ENCODE measurements around the gene ZFP3.

ZFP3 gene

GRCh38 chr17:5043524-5043923, 34.7 kb upstream of the ZFP3 start:
- H3K27me3 ChIP-seq (replicated peaks; ENCODE audit: control insufficient read depth, insufficient read depth, low read length, poor library complexity, severe bottlenecking) = no peaks in the 10 kb centered on the region
- peaks cover 35% of the 10 kb centered on the region for H3K4me1 ChIP-seq (ENCODE audit: control insufficient read depth, insufficient read depth, low read length, poor library complexity, severe bottlenecking)
- no peaks in the 10 kb centered on the region for H3K36me3 ChIP-seq (ENCODE audit: control insufficient read depth, insufficient read depth, low read length)
- H3K4me3 ChIP-seq (ENCODE audit: insufficient read depth, low read depth, low read length, poor library complexity, severe bottlenecking) = no peak overlapping the region
- no peak overlapping the region for H3K27ac ChIP-seq (ENCODE audit: insufficient read depth, low read length, poor library complexity, severe bottlenecking)
- DNase-seq = no peak
- no peaks in the 10 kb centered on the region for H3K9me3 ChIP-seq (ENCODE audit: control insufficient read depth, low read length)

GRCh38 chr17:5044630-5045029, 33.6 kb upstream of the ZFP3 start:
- Histone ChIP-seq H3K4me3 (ENCODE audit: insufficient read depth, low read depth, low read length, poor library complexity, severe bottlenecking) (no peak overlapping the region), H3K27ac (ENCODE audit: insufficient read depth, low read length, poor library complexity, severe bottlenecking) (no peak overlapping the region), H3K9me3 (ENCODE audit: control insufficient read depth, low read length) (no peaks in the 10 kb centered on the region), H3K4me1 (ENCODE audit: control insufficient read depth, insufficient read depth, low read length, poor library complexity, severe bottlenecking) (peaks cover 45% of the 10 kb centered on the region), H3K36me3 (ENCODE audit: control insufficient read depth, insufficient read depth, low read length) (no peaks in the 10 kb centered on the region), H3K27me3 (replicated peaks; ENCODE audit: control insufficient read depth, insufficient read depth, low read length, poor library complexity, severe bottlenecking) (no peaks in the 10 kb centered on the region)
- no peak for DNase-seq

DNA sequence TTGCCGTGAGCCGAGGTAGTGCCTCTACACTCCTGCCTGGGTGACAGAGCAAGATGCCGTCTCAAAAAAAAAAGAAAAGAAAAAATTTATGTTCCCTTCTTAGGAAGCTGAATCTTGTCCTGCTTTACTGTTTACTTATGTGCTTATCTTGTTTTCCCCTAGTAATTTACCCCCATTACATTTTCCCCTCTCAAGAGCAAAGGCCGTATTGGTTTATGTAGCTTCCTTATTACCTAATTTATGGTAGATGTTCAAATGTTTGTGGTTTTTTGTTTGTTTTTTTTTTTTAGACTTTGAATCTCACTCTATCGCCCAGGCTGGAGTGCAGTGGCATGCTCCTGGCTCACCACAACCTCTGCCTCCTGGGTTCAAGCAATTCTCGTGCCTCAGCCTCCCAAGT, 32.8 kb upstream of the ZFP3 start:
- no peak overlapping the region for H3K4me3 ChIP-seq (ENCODE audit: insufficient read depth, low read depth, low read length, poor library complexity, severe bottlenecking)

DNA sequence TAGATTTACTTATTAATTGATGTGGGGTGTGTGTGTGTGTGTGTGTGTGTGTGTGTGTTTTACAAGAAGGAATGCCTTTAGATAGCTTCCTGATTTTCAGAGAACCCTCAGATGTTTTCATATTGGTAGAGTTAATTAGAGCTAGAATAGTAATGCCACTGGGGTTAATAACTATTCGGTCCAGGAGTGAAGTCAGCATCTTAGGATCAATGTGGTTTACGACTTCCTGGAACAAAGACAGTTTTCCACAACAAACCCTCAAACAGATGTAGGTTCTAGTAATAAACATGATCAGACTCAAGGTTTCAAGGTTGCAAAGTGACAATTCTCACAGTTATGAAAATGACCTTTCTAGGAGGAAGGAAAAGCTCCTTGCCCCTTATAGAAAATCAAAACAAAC, 30.8 kb upstream of the ZFP3 start:
- Histone ChIP-seq H3K4me1 (ENCODE audit: control insufficient read depth, insufficient read depth, low read length, poor library complexity, severe bottlenecking) (peaks cover 44% of the 10 kb centered on the region), H3K36me3 (ENCODE audit: control insufficient read depth, insufficient read depth, low read length) (no peaks in the 10 kb centered on the region), H3K9me3 (ENCODE audit: control insufficient read depth, low read length) (no peaks in the 10 kb centered on the region), H3K27ac (ENCODE audit: insufficient read depth, low read length, poor library complexity, severe bottlenecking) (peak overlapping the region; percentile 1), H3K27me3 (replicated peaks; ENCODE audit: control insufficient read depth, insufficient read depth, low read length, poor library complexity, severe bottlenecking) (no peaks in the 10 kb centered on the region), H3K4me3 (ENCODE audit: insufficient read depth, low read depth, low read length, poor library complexity, severe bottlenecking) (peak overlapping the region; percentile 29)
- no peak for DNase-seq

More for the DNA sequence above, 32.8 kb upstream of the ZFP3 start:
- Histone ChIP-seq H3K36me3 (ENCODE audit: control insufficient read depth, insufficient read depth, low read length) (no peaks in the 10 kb centered on the region), H3K27ac (ENCODE audit: insufficient read depth, low read length, poor library complexity, severe bottlenecking) (no peak overlapping the region), H3K9me3 (ENCODE audit: control insufficient read depth, low read length) (no peaks in the 10 kb centered on the region), H3K27me3 (replicated peaks; ENCODE audit: control insufficient read depth, insufficient read depth, low read length, poor library complexity, severe bottlenecking) (no peaks in the 10 kb centered on the region), H3K4me1 (ENCODE audit: control insufficient read depth, insufficient read depth, low read length, poor library complexity, severe bottlenecking) (peaks cover 50% of the 10 kb centered on the region)
- no peak for DNase-seq

DNA sequence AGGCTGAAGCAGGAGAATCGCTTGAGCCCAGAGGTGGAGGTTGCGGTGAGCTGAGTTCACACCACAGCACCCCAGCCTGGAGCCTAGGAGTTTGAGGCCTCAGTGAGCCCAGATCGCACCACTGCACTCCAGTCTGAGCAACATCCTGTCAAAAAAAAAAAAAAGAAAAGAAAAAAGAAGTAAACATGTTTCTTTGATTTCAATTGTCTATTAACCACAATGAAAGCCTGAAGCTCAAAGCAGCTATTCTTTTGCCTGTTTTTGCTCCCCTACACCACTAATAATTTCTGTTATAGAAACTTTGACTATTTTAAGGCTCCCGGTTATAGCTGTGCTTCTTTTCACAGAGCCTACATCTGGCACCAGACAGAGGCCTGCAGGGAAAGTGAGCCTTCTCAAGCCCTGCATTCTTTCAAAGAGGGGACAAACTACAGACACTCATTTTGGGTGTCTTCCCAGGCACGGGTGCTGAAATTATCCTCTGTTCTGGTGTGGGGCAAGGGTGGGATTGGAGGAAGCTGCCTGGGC, 28.9 kb upstream of the ZFP3 start:
- no peaks in the 10 kb centered on the region for H3K9me3 ChIP-seq (ENCODE audit: control insufficient read depth, low read length)
- DNase-seq = peak; percentile 63 to 79 (median 69)
- H3K36me3 ChIP-seq (ENCODE audit: control insufficient read depth, insufficient read depth, low read length) = no peaks in the 10 kb centered on the region
- no peaks in the 10 kb centered on the region for H3K27me3 ChIP-seq (replicated peaks; ENCODE audit: control insufficient read depth, insufficient read depth, low read length, poor library complexity, severe bottlenecking)
- H3K4me1 ChIP-seq (ENCODE audit: control insufficient read depth, insufficient read depth, low read length, poor library complexity, severe bottlenecking) = peaks cover 38% of the 10 kb centered on the region
- peak overlapping the region; percentile 67 for H3K27ac ChIP-seq (ENCODE audit: insufficient read depth, low read length, poor library complexity, severe bottlenecking)
- peak overlapping the region; percentile 19 for H3K4me3 ChIP-seq (ENCODE audit: insufficient read depth, low read depth, low read length, poor library complexity, severe bottlenecking)

GRCh38 chr17:5050278-5050677, 28.0 kb upstream of the ZFP3 start:
- DNase-seq = no peak
- no peaks in the 10 kb centered on the region for H3K36me3 ChIP-seq (ENCODE audit: control insufficient read depth, insufficient read depth, low read length)
- H3K27ac ChIP-seq (ENCODE audit: insufficient read depth, low read length, poor library complexity, severe bottlenecking) = no peak overlapping the region
- H3K27me3 ChIP-seq (replicated peaks; ENCODE audit: control insufficient read depth, insufficient read depth, low read length, poor library complexity, severe bottlenecking) = no peaks in the 10 kb centered on the region
- no peak overlapping the region for H3K4me3 ChIP-seq (ENCODE audit: insufficient read depth, low read depth, low read length, poor library complexity, severe bottlenecking)
- no peaks in the 10 kb centered on the region for H3K9me3 ChIP-seq (ENCODE audit: control insufficient read depth, low read length)
- H3K4me1 ChIP-seq (ENCODE audit: control insufficient read depth, insufficient read depth, low read length, poor library complexity, severe bottlenecking) = peaks cover 31% of the 10 kb centered on the region

DNA sequence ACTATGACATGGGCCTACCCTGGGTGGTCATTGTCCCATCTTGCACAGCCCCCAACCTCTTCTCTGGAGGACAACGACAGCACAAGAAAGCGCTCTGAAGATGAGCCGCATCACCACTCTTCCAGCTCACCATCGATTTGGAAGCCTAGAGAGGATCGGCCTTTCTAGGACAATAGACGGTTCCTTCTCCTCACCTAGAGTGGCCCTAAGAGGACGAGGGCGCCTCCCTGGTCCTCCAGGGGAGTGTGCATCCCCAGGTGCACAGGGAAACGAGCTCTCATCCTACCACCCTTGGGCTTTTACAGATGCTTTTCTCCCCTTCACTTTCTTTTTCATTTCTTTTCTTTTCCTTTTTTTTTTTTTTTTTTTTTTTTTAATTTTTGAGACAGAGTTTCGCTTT, 22.7 kb upstream of the ZFP3 start:
- no peaks in the 10 kb centered on the region for H3K9me3 ChIP-seq (ENCODE audit: control insufficient read depth, low read length)
- no peaks in the 10 kb centered on the region for H3K4me1 ChIP-seq (ENCODE audit: control insufficient read depth, insufficient read depth, low read length, poor library complexity, severe bottlenecking)

GRCh38 chr17:5065227-5065744, 13.0 kb upstream of the ZFP3 start:
- no peaks in the 10 kb centered on the region for H3K27me3 ChIP-seq (replicated peaks; ENCODE audit: control insufficient read depth, insufficient read depth, low read length, poor library complexity, severe bottlenecking)
- no peak overlapping the region for H3K27ac ChIP-seq (ENCODE audit: insufficient read depth, low read length, poor library complexity, severe bottlenecking)
- DNase-seq = no peak
- no peaks in the 10 kb centered on the region for H3K36me3 ChIP-seq (ENCODE audit: control insufficient read depth, insufficient read depth, low read length)
- no peak overlapping the region for H3K4me3 ChIP-seq (ENCODE audit: insufficient read depth, low read depth, low read length, poor library complexity, severe bottlenecking)
- no peaks in the 10 kb centered on the region for H3K9me3 ChIP-seq (ENCODE audit: control insufficient read depth, low read length)
- H3K4me1 ChIP-seq (ENCODE audit: control insufficient read depth, insufficient read depth, low read length, poor library complexity, severe bottlenecking) = peaks cover 4% of the 10 kb centered on the region

More for the DNA sequence above, 22.7 kb upstream of the ZFP3 start:
- Histone ChIP-seq H3K27ac (ENCODE audit: insufficient read depth, low read length, poor library complexity, severe bottlenecking) (no peak overlapping the region), H3K27me3 (replicated peaks; ENCODE audit: control insufficient read depth, insufficient read depth, low read length, poor library complexity, severe bottlenecking) (no peaks in the 10 kb centered on the region), H3K36me3 (ENCODE audit: control insufficient read depth, insufficient read depth, low read length) (no peaks in the 10 kb centered on the region), H3K4me3 (ENCODE audit: insufficient read depth, low read depth, low read length, poor library complexity, severe bottlenecking) (no peak overlapping the region)
- DNase-seq = no peak

DNA sequence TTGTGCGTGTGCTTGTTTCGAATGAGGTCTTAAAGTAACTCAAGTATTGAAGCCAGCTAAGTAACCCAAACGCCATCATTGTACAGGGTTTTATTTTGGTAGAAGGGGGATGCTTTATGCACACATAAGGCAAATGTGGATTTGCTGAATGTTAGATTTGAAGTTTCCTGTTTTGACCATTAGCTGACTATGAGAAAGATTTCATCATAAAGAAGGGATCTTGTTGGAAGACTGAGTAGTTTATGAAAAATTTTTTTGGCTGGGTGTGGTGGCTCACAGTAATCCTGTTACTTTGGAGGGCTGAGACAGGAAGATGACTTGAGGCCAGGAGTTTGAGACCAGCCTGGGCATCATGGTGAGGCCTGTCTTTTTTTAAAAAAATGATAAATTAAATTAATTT, 10.0 kb upstream of the ZFP3 start:
- DNase-seq = no peak
- Histone ChIP-seq H3K4me1 (ENCODE audit: control insufficient read depth, insufficient read depth, low read length, poor library complexity, severe bottlenecking) (no peaks in the 10 kb centered on the region), H3K36me3 (ENCODE audit: control insufficient read depth, insufficient read depth, low read length) (no peaks in the 10 kb centered on the region), H3K27me3 (replicated peaks; ENCODE audit: control insufficient read depth, insufficient read depth, low read length, poor library complexity, severe bottlenecking) (no peaks in the 10 kb centered on the region), H3K27ac (ENCODE audit: insufficient read depth, low read length, poor library complexity, severe bottlenecking) (no peak overlapping the region), H3K4me3 (ENCODE audit: insufficient read depth, low read depth, low read length, poor library complexity, severe bottlenecking) (no peak overlapping the region), H3K9me3 (ENCODE audit: control insufficient read depth, low read length) (no peaks in the 10 kb centered on the region)

GRCh38 chr17:5069724-5070123, 8.5 kb upstream of the ZFP3 start:
- Histone ChIP-seq H3K4me1 (ENCODE audit: control insufficient read depth, insufficient read depth, low read length, poor library complexity, severe bottlenecking) (no peaks in the 10 kb centered on the region), H3K9me3 (ENCODE audit: control insufficient read depth, low read length) (no peaks in the 10 kb centered on the region), H3K27me3 (replicated peaks; ENCODE audit: control insufficient read depth, insufficient read depth, low read length, poor library complexity, severe bottlenecking) (no peaks in the 10 kb centered on the region), H3K4me3 (ENCODE audit: insufficient read depth, low read depth, low read length, poor library complexity, severe bottlenecking) (no peak overlapping the region), H3K27ac (ENCODE audit: insufficient read depth, low read length, poor library complexity, severe bottlenecking) (no peak overlapping the region), H3K36me3 (ENCODE audit: control insufficient read depth, insufficient read depth, low read length) (no peaks in the 10 kb centered on the region)
- DNase-seq = no peak

All from effector memory CD4-positive, alpha-beta T cell (primary cell).